Activated CD4-positive, alpha-beta T cell treated with anti-CD3 and anti-CD28 coated beads, Interleukin-2, amount 50 U/mL, for 16 hours (primary cell): Measurements from ENCODE around the gene EN1.

ENCODE experiments used
- DNase-seq: peaks from one replicate; pipeline ENCODE4 v3.0.0-alpha.2; 2020

EN1 gene

GRCh38 chr2:118846953-118847761 is at the start of gene EN1:
EN1 (minus strand) TSS chr2:118847648; CDS start chr2:118847167, 481 bp downstream.
- no peak for DNase-seq

- DNase-seq: no peak
These were observed 45.7 kb upstream of the EN1 start for GRCh38 chr2:118893100-118893499.

GRCh38 chr2:118889995-118890394 is 42.5 kb upstream of the EN1 start:
- no peak for DNase-seq

- DNase-seq: no peak
These were observed 36.3 kb upstream of the EN1 start for GRCh38 chr2:118883792-118884191.

GRCh38 chr2:118882693-118883336 is 35.4 kb upstream of the EN1 start:
- peak; percentile 76 for DNase-seq

GRCh38 chr2:118881490-118882129 is 34.2 kb upstream of the EN1 start:
- DNase-seq: peak; percentile 73

GRCh38 chr2:118880501-118880900 is 33.1 kb upstream of the EN1 start:
- DNase-seq: no peak

GRCh38 chr2:118878531-118879149 is 31.2 kb upstream of the EN1 start:
- DNase-seq: no peak

GRCh38 chr2:118875318-118875717 is 27.9 kb upstream of the EN1 start:
- no peak for DNase-seq

GRCh38 chr2:118874324-118874723 is 26.9 kb upstream of the EN1 start:
- DNase-seq: no peak

- DNase-seq: peak; percentile 43
These were observed 17.7 kb upstream of the EN1 start for GRCh38 chr2:118865106-118865505.

- no peak for DNase-seq
These were observed 16.8 kb upstream of the EN1 start for GRCh38 chr2:118864207-118864606.

GRCh38 chr2:118861731-118862130 is 14.3 kb upstream of the EN1 start:
- no peak for DNase-seq

- no peak for DNase-seq
These were observed 13.8 kb upstream of the EN1 start for GRCh38 chr2:118861242-118861641.

GRCh38 chr2:118860506-118860905 is 13.1 kb upstream of the EN1 start:
- DNase-seq: no peak

GRCh38 chr2:118859157-118859770 is 11.8 kb upstream of the EN1 start:
- no peak for DNase-seq

GRCh38 chr2:118858485-118859156 is 11.2 kb upstream of the EN1 start:
- no peak for DNase-seq

- no peak for DNase-seq
These were observed 10.4 kb upstream of the EN1 start for GRCh38 chr2:118857677-118858484.

- DNase-seq: no peak
These were observed 9.7 kb upstream of the EN1 start for GRCh38 chr2:118856978-118857676.

GRCh38 chr2:118856330-118856977 is 9.0 kb upstream of the EN1 start:
- no peak for DNase-seq
